Thoracic aorta (tissue), 2 donors: ENCODE measurements around the gene RPL4. TPM values are rescaled to one million over a fixed set of nuclear protein-coding genes. Genes with fewer than 3 reads are reported as not detected.
"Not testable (repeated sequence)": the region's sequence is repeated elsewhere in the genome, so short reads cannot be mapped to it uniquely, and the experiment has no call there.

Experiments
- ATAC-seq: fragments of 150-250 bp; one replicate; pipeline ENCODE4 v1.8.0; 2017; ENCODE audit warnings: low read depth; ENCODE audit not compliant: insufficient number of reproducible peaks, low FRiP score
- DNase-seq: peaks from one replicate; pipeline ENCODE4 v3.0.0-alpha.2; 2020; ENCODE audit warnings: low spot score
- H3K27ac ChIP-seq, 2 donors: fragments of 200-600 bp; sonication (generic); 1 replicate in 1 of 2; 2 replicates in 1 of 2; pipeline ENCODE4 v1.5.1; 2016; ENCODE audit warnings: mild to moderate bottlenecking in 2 of 2, moderate library complexity in 2 of 2
- H3K27me3 ChIP-seq: fragments of 200-600 bp; sonication (generic); replicated peaks from 2 replicates; pipeline ENCODE4 v1.6.0; 2016; ENCODE audit warnings: mild to moderate bottlenecking; ENCODE audit not compliant: insufficient read depth
- H3K36me3 ChIP-seq: fragments of 200-600 bp; sonication (generic); one replicate; pipeline ENCODE4 v1.5.1; 2016
- H3K4me1 ChIP-seq, 2 donors: fragments of 200-600 bp; sonication (generic); 1 replicate in 1 of 2; 2 replicates in 1 of 2; pipeline versions ENCODE4 v1.5.1 to v1.6.0; 2016; ENCODE audit warnings: low read depth in 2 of 2, mild to moderate bottlenecking in 1 of 2; ENCODE audit not compliant: control insufficient read depth in 1 of 2
- H3K4me3 ChIP-seq: fragments of 200-600 bp; sonication (generic); 2 replicates; pipeline ENCODE4 v1.5.1; 2016; ENCODE audit warnings: mild to moderate bottlenecking
- H3K9me3 ChIP-seq: fragments of 200-600 bp; sonication (generic); 2 replicates; pipeline ENCODE4 v1.5.1; 2016
- CTCF ChIP-seq: fragments of 200-600 bp; sonication (generic); IDR thresholded peaks from one replicate; pipeline ENCODE4 v1.5.1; 2019; ENCODE audit warnings: antibody characterized with exemption
- total RNA-seq, 2 donors: library from RNA; depleted of rRNA; stranded (reverse); fragments of >200 nt; gene quantifications; one replicate each; pipeline versions ENCODE4 v1.1.0 to v1.2.3, GENCODE V29; 2016

RPL4 gene
- total RNA-seq, 2 donors from 2014 or later = 1,880 to 3,413 TPM

GRCh38 chr15:66505430-66505811 lies 766 bp upstream of the RPL4 start:
- peak overlapping the region; percentile 95 for H3K4me3 ChIP-seq
- ATAC-seq (no peak), DNase-seq (no peak)
- peak overlapping the region; percentile 92 to 97 for H3K27ac ChIP-seq
- H3K27me3 ChIP-seq = no peaks in the 10 kb centered on the region
- peaks cover 14% of the 10 kb centered on the region for H3K36me3 ChIP-seq
- no peaks in the 10 kb centered on the region for H3K9me3 ChIP-seq
- no peak for TF ChIP-seq CTCF
- H3K4me1 ChIP-seq = peaks cover 13 to 27% of the 10 kb centered on the region in 2 donors

- H3K27me3 ChIP-seq = no peaks in the 10 kb centered on the region
- no peaks in the 10 kb centered on the region for H3K9me3 ChIP-seq
- ATAC-seq (no peak), DNase-seq (no peak)
- H3K4me3 ChIP-seq = peak overlapping the region; percentile 95
- no peak for TF ChIP-seq CTCF
- H3K36me3 ChIP-seq = peaks cover 29% of the 10 kb centered on the region
- peak overlapping the region; percentile 92 to 97 for H3K27ac ChIP-seq
- H3K4me1 ChIP-seq = peaks cover 13 to 27% of the 10 kb centered on the region in 2 donors
These were observed 684 bp downstream of the RPL4 start for GRCh38 chr15:66503780-66504562.

- not testable (repeated sequence) for ATAC-seq, H3K27ac ChIP-seq, H3K27me3 ChIP-seq, H3K9me3 ChIP-seq, DNase-seq
- Histone ChIP-seq H3K36me3 (peaks cover 32% of the 10 kb centered on the region), H3K4me3 (peak overlapping the region; percentile 95), H3K4me1 (peaks cover 13 to 28% of the 10 kb centered on the region in 2 donors)
These were observed 1.5 kb downstream of the RPL4 start for GRCh38 chr15:66503041-66503648.

- Histone ChIP-seq H3K4me1 (peaks cover 13 to 32% of the 10 kb centered on the region in 2 donors), H3K36me3 (peaks cover 32% of the 10 kb centered on the region), H3K27ac (no peak overlapping the region), H3K27me3 (no peaks in the 10 kb centered on the region), H3K4me3 (no peak overlapping the region), H3K9me3 (no peaks in the 10 kb centered on the region)
- DNase-seq = no peak
- ATAC-seq = no peak
- TF ChIP-seq CTCF = no peak
These were observed 2.2 kb downstream of the RPL4 start for GRCh38 chr15:66502491-66502890.

GRCh38 chr15:66500346-66500745 lies 4.3 kb downstream of the RPL4 start:
- not testable (repeated sequence) for DNase-seq, ATAC-seq, H3K4me3 ChIP-seq, H3K27me3 ChIP-seq, H3K27ac ChIP-seq, H3K9me3 ChIP-seq
- H3K4me1 ChIP-seq = peaks cover 15 to 36% of the 10 kb centered on the region in 2 donors
- peaks cover 32% of the 10 kb centered on the region for H3K36me3 ChIP-seq
